ENCODE results near the gene CDC16.

CDC16 gene

GRCh38 chr13:114304346-114305034 lies 69.8 kb downstream of the CDC16 start:
- no peak for TF ChIP-seq CTCF (IDR thresholded peaks at IDR 0.05; ENCODE audit: low read length)
- no peak for TF ChIP-seq EZH2 (IDR thresholded peaks at IDR 0.05; ENCODE audit: borderline replicate concordance, low read length)
- no peak overlapping the region for H3K4me3 ChIP-seq (ENCODE audit: low read depth, low read length, poor library complexity, severe bottlenecking)
- H3K9ac ChIP-seq (ENCODE audit: low read length) = no peak overlapping the region

GRCh38 chr13:114309086-114309485 lies 74.4 kb downstream of the CDC16 start:
- Histone ChIP-seq H3K4me2 (ENCODE audit: low read length) (no peak overlapping the region), H3F3A (ENCODE audit: insufficient read depth, low read length) (peaks cover 8% of the 10 kb centered on the region; the same call in 1 of the 2 replicates), H3K4me3 (ENCODE audit: low read depth, low read length, poor library complexity, severe bottlenecking) (no peak overlapping the region), H3K79me2 (ENCODE audit: insufficient read depth, low read length) (peaks cover 7% of the 10 kb centered on the region), H3K36me3 (ENCODE audit: insufficient read depth, low read length) (peaks cover 26% of the 10 kb centered on the region), H3K9me2 (ENCODE audit: low read depth, low read length) (no peaks in the 10 kb centered on the region), H3K9me3 (ENCODE audit: low read length) (no peaks in the 10 kb centered on the region), H3K4me1 (ENCODE audit: insufficient read depth, low read length, severe bottlenecking) (peaks cover 50% of the 10 kb centered on the region), H3K27me3 (ENCODE audit: insufficient read depth, low read length) (no peaks in the 10 kb centered on the region), H2AFZ (ENCODE audit: low read length) (no peak overlapping the region), H3K27ac (ENCODE audit: low read depth, low read length, poor library complexity, severe bottlenecking) (peak overlapping the region; percentile 93), H4K20me1 (ENCODE audit: insufficient read depth, low read length) (no peaks in the 10 kb centered on the region), H3K9ac (ENCODE audit: low read length) (no peak overlapping the region)
- TF ChIP-seq CTCF (IDR thresholded peaks at IDR 0.05; ENCODE audit: low read length) = no peak
- TF ChIP-seq EZH2 (IDR thresholded peaks at IDR 0.05; ENCODE audit: borderline replicate concordance, low read length) = no peak

More at GRCh38 chr13:114304346-114305034, 69.8 kb downstream of the CDC16 start:
- Histone ChIP-seq H4K20me1 (ENCODE audit: insufficient read depth, low read length) (no peaks in the 10 kb centered on the region), H3K4me2 (ENCODE audit: low read length) (no peak overlapping the region), H2AFZ (ENCODE audit: low read length) (no peak overlapping the region), H3K79me2 (ENCODE audit: insufficient read depth, low read length) (no peaks in the 10 kb centered on the region), H3K9me3 (ENCODE audit: low read length) (no peaks in the 10 kb centered on the region), H3K27ac (ENCODE audit: low read depth, low read length, poor library complexity, severe bottlenecking) (no peak overlapping the region), H3K4me1 (ENCODE audit: insufficient read depth, low read length, severe bottlenecking) (peaks cover 5% of the 10 kb centered on the region), H3F3A (ENCODE audit: insufficient read depth, low read length) (0 out of 2 replicates have a peak, but pooled peaks cover 4% of the 10 kb centered on the region), H3K36me3 (ENCODE audit: insufficient read depth, low read length) (peaks cover 68% of the 10 kb centered on the region), H3K9me2 (ENCODE audit: low read depth, low read length) (no peaks in the 10 kb centered on the region), H3K27me3 (ENCODE audit: insufficient read depth, low read length) (no peaks in the 10 kb centered on the region)

GRCh38 chr13:114309806-114310410 lies 75.2 kb downstream of the CDC16 start:
- H3K9me3 ChIP-seq (ENCODE audit: low read length) = no peaks in the 10 kb centered on the region
- no peaks in the 10 kb centered on the region for H3K9me2 ChIP-seq (ENCODE audit: low read depth, low read length)
- H3K4me1 ChIP-seq (ENCODE audit: insufficient read depth, low read length, severe bottlenecking) = peaks cover 51% of the 10 kb centered on the region
- peak overlapping the region; percentile 35; the same call in 1 of the 2 replicates for H3K4me2 ChIP-seq (ENCODE audit: low read length)
- no peaks in the 10 kb centered on the region for H4K20me1 ChIP-seq (ENCODE audit: insufficient read depth, low read length)
- peaks cover 8% of the 10 kb centered on the region; the same call in 1 of the 2 replicates for H3F3A ChIP-seq (ENCODE audit: insufficient read depth, low read length)
- H2AFZ ChIP-seq (ENCODE audit: low read length) = peak overlapping the region; percentile 8; the same call in 1 of the 2 replicates
- H3K79me2 ChIP-seq (ENCODE audit: insufficient read depth, low read length) = peaks cover 10% of the 10 kb centered on the region
- peaks cover 18% of the 10 kb centered on the region for H3K36me3 ChIP-seq (ENCODE audit: insufficient read depth, low read length)
- no peak overlapping the region for H3K4me3 ChIP-seq (ENCODE audit: low read depth, low read length, poor library complexity, severe bottlenecking)
- H3K9ac ChIP-seq (ENCODE audit: low read length) = peak overlapping the region; percentile 9; the same call in 1 of the 2 replicates
- peak overlapping the region; percentile 93 for H3K27ac ChIP-seq (ENCODE audit: low read depth, low read length, poor library complexity, severe bottlenecking)
- TF ChIP-seq CTCF (IDR thresholded peaks at IDR 0.05; ENCODE audit: low read length) = no peak
- TF ChIP-seq EZH2 (IDR thresholded peaks at IDR 0.05; ENCODE audit: borderline replicate concordance, low read length) = no peak
- no peaks in the 10 kb centered on the region for H3K27me3 ChIP-seq (ENCODE audit: insufficient read depth, low read length)
